Esophagus (tissue), 2 donors: ENCODE results near the gene TMOD2. TPM values are rescaled to one million over a fixed set of nuclear protein-coding genes. Genes with fewer than 3 reads are reported as not detected.

Experiments
- H3K27ac ChIP-seq, 2 donors: one replicate each; pipeline ENCODE4 v1.5.1; 2013; ENCODE audit warnings: low read depth in 2 of 2, mild to moderate bottlenecking in 2 of 2, inconsistent platforms in 1 of 2, low read length in 1 of 2, moderate library complexity in 1 of 2
- H3K27me3 ChIP-seq, 2 donors: one replicate each; pipeline ENCODE4 v1.6.1; 2013; ENCODE audit warnings: low read length in 2 of 2, control low read depth in 1 of 2, mild to moderate bottlenecking in 1 of 2; ENCODE audit not compliant: insufficient read depth in 2 of 2, control insufficient read depth in 1 of 2
- H3K36me3 ChIP-seq, 2 donors: one replicate each; pipeline ENCODE4 v1.6.1; 2013; ENCODE audit warnings: low read length in 1 of 2; ENCODE audit not compliant: control insufficient read depth in 2 of 2, insufficient read depth in 2 of 2
- H3K4me1 ChIP-seq, 2 donors: one replicate each; pipeline ENCODE4 v1.6.1; 2013; ENCODE audit warnings: low read length in 1 of 2; ENCODE audit not compliant: control insufficient read depth in 2 of 2, insufficient read depth in 2 of 2
- H3K4me3 ChIP-seq, 2 donors: one replicate each; pipeline ENCODE4 v1.5.1; 2013; ENCODE audit warnings: low read length in 2 of 2, mild to moderate bottlenecking in 2 of 2, low read depth in 1 of 2, moderate library complexity in 1 of 2
- H3K9me3 ChIP-seq, 2 donors: one replicate each; pipeline ENCODE4 v1.6.1; 2013; ENCODE audit warnings: mild to moderate bottlenecking in 2 of 2, low read depth in 1 of 2, low read length in 1 of 2, moderate library complexity in 1 of 2; ENCODE audit not compliant: control insufficient read depth in 2 of 2, insufficient read depth in 1 of 2
- WGBS, 2 donors: extraction: QIAGEN DNeasy Blood & Tissue Kit; methylation state at CpG; one replicate each; pipeline ENCODE4 v1.1.7; 2013; 5-methylcytosine and 5-hydroxymethylcytosine counted together
- polyA plus RNA-seq, 2 donors: library from polyadenylated mRNA; stranded (reverse); fragments of 200-250 nt; gene quantifications; one replicate each; pipeline ENCODE4 v1.2.3, GENCODE V29; 2013
- donor health status: healthy with polysubstance abuse.
- donor health status: Bipolar disorder and iron deficiency.

The TMOD2 gene
- polyA plus RNA-seq, 2 donors: 1.2 TPM

- H3K4me3 ChIP-seq: peak overlapping the region in 1 of 2 donors; percentile 65
- H3K27me3 ChIP-seq: no peaks in the 10 kb centered on the region
- WGBS, 2 donors: 69 to 76% methylated on average over 9 of the region's 9 CpGs
- H3K9me3 ChIP-seq: no peaks in the 10 kb centered on the region
- H3K36me3 ChIP-seq: no peaks in the 10 kb centered on the region
- H3K27ac ChIP-seq: peak overlapping the region; percentile 94 to 96
- peaks cover 0 to 3% of the 10 kb centered on the region in 2 donors for H3K4me1 ChIP-seq
These were observed 77.4 kb downstream of the TMOD2 start for GRCh38 chr15:51828621-51829375.

DNA sequence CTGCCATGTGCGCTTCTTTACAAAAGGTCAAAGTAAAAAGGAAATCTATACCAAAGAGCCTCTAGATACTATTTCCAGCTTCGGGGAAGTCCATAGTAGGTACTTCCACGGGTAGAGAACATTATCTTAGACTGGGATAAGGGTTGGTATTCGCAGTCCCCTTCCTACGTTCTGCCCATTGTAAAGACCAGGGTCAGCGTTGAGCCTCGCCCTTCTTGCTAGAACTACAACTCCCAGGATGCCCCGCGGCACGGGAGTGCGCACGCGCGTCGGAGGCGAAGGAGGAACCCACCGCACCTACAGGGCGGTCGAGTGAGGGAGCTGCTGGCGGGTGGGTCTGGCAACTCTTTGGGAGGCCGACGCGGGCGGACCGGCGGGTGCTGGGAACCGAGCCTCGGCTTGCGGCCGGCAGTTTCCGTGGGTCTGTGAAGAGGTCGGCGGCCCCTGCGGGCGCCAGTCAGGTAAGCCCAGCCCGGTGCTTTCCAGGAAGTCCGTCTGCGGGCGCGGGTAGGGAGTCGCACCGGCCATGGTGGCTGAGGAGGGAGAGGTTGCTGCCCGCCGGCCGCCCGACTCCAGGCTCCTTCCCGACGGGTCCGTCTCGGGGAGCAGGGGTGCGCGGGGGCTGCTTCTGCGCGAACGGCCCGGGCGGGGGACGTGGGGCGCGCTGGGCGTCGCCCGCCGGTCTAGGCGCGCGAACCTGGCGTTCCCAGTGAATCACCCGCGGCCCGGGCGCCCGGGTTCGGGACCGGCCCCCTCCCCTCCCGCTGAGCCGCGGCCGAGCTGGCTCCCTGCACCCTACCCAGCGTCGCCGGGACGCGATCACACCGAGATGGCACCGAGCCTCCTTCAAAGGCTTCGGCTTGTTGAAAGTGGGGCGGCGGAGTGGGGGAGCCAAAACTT, 78.2 kb downstream of the TMOD2 start, which contains the start of gene TMOD3:
Gene TMOD3 (plus strand): TSS at position 278 of the 900 bp plus-strand sequence. CDS start 33,232 bp downstream, outside the sequence.
- H3K27ac ChIP-seq: peak within 1 kb of the TSS; percentile 94 to 96
- H3K4me1 ChIP-seq: peaks cover 0 to 3% of the 10 kb centered on the region in 2 donors
- H3K4me3 ChIP-seq: peak within 1 kb of the TSS; percentile 65 to 89
- H3K36me3 ChIP-seq: no peaks in the 10 kb centered on the region
- no peaks in the 10 kb centered on the region for H3K27me3 ChIP-seq
- H3K9me3 ChIP-seq: no peaks in the 10 kb centered on the region
- WGBS, 2 donors: 1 to 2% methylated on average over 70 to 89 of the region's 89 CpGs

- Histone ChIP-seq H3K9me3 (no peaks in the 10 kb centered on the region), H3K4me3 (peak overlapping the region; percentile 65 to 89), H3K27ac (peak overlapping the region; percentile 94 to 96), H3K4me1 (peaks cover 0 to 3% of the 10 kb centered on the region in 2 donors), H3K36me3 (no peaks in the 10 kb centered on the region), H3K27me3 (no peaks in the 10 kb centered on the region)
- 0 to 1% methylated on average over 8 of the region's 8 CpGs for WGBS, 2 donors
These were observed 78.9 kb downstream of the TMOD2 start for GRCh38 chr15:51830276-51830806.

- Histone ChIP-seq H3K4me1 (peaks cover 0 to 3% of the 10 kb centered on the region in 2 donors), H3K27ac (no peak overlapping the region), H3K36me3 (peaks cover 0 to 3% of the 10 kb centered on the region in 2 donors), H3K4me3 (no peak overlapping the region), H3K9me3 (no peaks in the 10 kb centered on the region), H3K27me3 (no peaks in the 10 kb centered on the region)
- 45 to 54% methylated on average over 1 of the region's 1 CpG for WGBS, 2 donors
These were observed 82.4 kb downstream of the TMOD2 start for GRCh38 chr15:51833772-51834171.

GRCh38 chr15:51837792-51838251, 86.4 kb downstream of the TMOD2 start:
- no peaks in the 10 kb centered on the region for H3K27me3 ChIP-seq
- peak overlapping the region in 1 of 2 donors; percentile 21 for H3K27ac ChIP-seq
- H3K36me3 ChIP-seq: peaks cover 0 to 3% of the 10 kb centered on the region in 2 donors
- peak overlapping the region in 1 of 2 donors; percentile 19 for H3K4me3 ChIP-seq
- H3K9me3 ChIP-seq: no peaks in the 10 kb centered on the region
- peaks cover 0 to under 1% of the 10 kb centered on the region in 2 donors for H3K4me1 ChIP-seq
- 40 to 46% methylated on average over 4 of the region's 4 CpGs for WGBS, 2 donors

- H3K4me1 ChIP-seq: peaks cover 0 to 4% of the 10 kb centered on the region in 2 donors
- WGBS, 2 donors: 73 to 74% methylated on average over 2 of the region's 2 CpGs
These were observed 86.9 kb downstream of the TMOD2 start for GRCh38 chr15:51838270-51838669.

GRCh38 chr15:51840692-51841091, 89.3 kb downstream of the TMOD2 start:
- WGBS, 2 donors: 78 to 81% methylated on average over 4 of the region's 4 CpGs
- no peaks in the 10 kb centered on the region for H3K9me3 ChIP-seq
- H3K27ac ChIP-seq: no peak overlapping the region
- H3K4me3 ChIP-seq: no peak overlapping the region
- peaks cover 0 to 4% of the 10 kb centered on the region in 2 donors for H3K4me1 ChIP-seq
- no peaks in the 10 kb centered on the region for H3K27me3 ChIP-seq
- H3K36me3 ChIP-seq: peaks cover 0 to 3% of the 10 kb centered on the region in 2 donors

More at GRCh38 chr15:51838270-51838669, 86.9 kb downstream of the TMOD2 start:
- Histone ChIP-seq H3K4me3 (peak overlapping the region in 1 of 2 donors; percentile 19), H3K27me3 (no peaks in the 10 kb centered on the region), H3K9me3 (no peaks in the 10 kb centered on the region), H3K27ac (no peak overlapping the region), H3K36me3 (peaks cover 0 to 3% of the 10 kb centered on the region in 2 donors)

DNA sequence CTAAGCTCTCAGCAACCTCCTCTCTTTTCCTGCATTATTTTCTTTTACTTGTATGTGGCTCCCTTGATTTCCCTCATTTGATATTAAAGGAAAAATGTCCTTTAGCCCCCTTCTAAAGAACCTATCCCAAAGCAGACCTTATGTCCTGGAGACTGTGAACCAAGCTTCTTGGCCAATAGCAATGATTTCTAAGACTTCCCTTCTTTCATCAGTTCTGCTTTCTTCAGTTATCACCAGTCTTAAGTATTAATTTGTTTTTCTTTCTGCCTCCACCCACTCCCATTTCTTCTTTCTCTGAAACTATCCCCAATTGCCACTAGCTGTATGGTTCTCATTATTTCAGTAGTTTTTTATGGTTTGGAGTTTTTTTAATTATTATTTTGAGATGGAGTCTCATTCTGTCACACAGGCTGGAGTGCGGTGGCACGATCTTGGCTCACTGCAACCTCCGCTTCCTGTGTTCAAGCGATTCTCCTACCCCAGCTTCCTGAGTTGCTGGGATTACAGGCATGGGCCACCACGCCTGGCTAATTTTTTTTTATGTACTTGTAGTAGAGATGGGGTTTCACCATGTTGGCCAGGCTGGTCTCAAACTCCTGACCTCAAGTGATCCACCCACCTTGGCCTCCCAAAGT, 90.1 kb downstream of the TMOD2 start:
- peaks cover 0 to 4% of the 10 kb centered on the region in 2 donors for H3K4me1 ChIP-seq
- H3K27me3 ChIP-seq: no peaks in the 10 kb centered on the region
- no peak overlapping the region for H3K27ac ChIP-seq
- peak overlapping the region in 1 of 2 donors; percentile 8 for H3K4me3 ChIP-seq
- WGBS, 2 donors: 74 to 75% methylated on average over 5 of the region's 5 CpGs
- H3K9me3 ChIP-seq: no peaks in the 10 kb centered on the region
- peaks cover 0 to 3% of the 10 kb centered on the region in 2 donors for H3K36me3 ChIP-seq

DNA sequence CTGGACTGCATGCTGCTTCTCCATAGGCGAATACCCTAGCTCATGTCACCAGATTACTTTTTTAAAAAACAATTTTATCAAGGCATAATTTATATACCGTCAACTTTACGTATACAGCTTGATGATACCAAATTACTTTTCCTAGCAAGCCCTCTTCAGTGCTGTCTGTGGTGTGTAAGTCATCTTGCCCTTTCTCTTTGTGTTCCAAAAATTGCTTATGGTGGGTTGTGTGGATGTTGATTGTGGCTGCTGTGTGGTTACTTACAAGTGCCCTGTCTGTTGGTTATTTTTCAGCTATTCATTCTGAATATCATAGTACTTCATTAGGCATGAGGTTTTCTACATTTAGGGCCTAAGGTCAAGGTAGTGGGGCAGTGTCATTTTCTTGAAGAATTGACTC, 90.9 kb downstream of the TMOD2 start:
- WGBS, 2 donors: 87 to 97% methylated on average over 3 of the region's 3 CpGs
- Histone ChIP-seq H3K4me1 (peaks cover 0 to 4% of the 10 kb centered on the region in 2 donors), H3K27ac (peak overlapping the region in 1 of 2 donors; percentile 2)

More for the DNA sequence above, 90.9 kb downstream of the TMOD2 start:
- Histone ChIP-seq H3K36me3 (peaks cover 0 to 3% of the 10 kb centered on the region in 2 donors), H3K27me3 (no peaks in the 10 kb centered on the region), H3K9me3 (no peaks in the 10 kb centered on the region), H3K4me3 (no peak overlapping the region)
